Astrocyte of the spinal cord (primary cell): Measurements from ENCODE around the gene UNG.

Experiments
- DNase-seq: peaks from one replicate; pipeline ENCODE4 v3.0.0; 2011; ENCODE audit warnings: low read depth, low spot score
- H3K4me3 ChIP-seq: 2 replicates; pipeline ENCODE4 v1.5.1; 2011; ENCODE audit warnings: low read depth, mild to moderate bottlenecking, low read length, moderate library complexity
- in situ Hi-C: cut with HindIII; loops from 2 replicates; pipeline ENCODE4 v1.10.0; 2017; ENCODE audit warnings: low sequenced_read_pairs
- TF ChIP-seq, protein P1 (sequence below): IDR thresholded peaks from 2 replicates; pipeline ENCODE4 v1.5.1; 2012; ENCODE audit warnings: low read depth, mild to moderate bottlenecking, low read length, inconsistent platforms

Gene UNG

DNA sequence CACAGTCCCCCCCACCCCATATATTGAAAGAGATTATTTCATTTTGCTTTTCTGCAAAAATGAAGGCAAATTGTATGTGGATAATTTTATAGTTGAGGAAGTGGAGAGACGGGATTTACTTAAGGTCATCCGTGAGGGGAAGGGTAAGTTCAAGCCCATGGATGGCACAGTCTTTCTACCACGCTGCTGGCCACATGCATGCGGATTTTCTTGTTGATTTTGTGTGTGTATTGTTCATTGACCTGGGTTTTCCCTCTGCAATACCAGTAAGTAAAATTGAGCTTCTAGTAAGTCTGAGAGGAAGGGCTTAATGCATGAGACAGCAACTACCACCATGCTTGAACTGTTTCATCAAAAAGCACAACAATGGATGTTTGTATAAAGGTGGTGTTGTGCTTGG lies 54.1 kb downstream of the UNG start:
- in situ Hi-C loops = no loop called here
- TF ChIP-seq, protein P1, sequence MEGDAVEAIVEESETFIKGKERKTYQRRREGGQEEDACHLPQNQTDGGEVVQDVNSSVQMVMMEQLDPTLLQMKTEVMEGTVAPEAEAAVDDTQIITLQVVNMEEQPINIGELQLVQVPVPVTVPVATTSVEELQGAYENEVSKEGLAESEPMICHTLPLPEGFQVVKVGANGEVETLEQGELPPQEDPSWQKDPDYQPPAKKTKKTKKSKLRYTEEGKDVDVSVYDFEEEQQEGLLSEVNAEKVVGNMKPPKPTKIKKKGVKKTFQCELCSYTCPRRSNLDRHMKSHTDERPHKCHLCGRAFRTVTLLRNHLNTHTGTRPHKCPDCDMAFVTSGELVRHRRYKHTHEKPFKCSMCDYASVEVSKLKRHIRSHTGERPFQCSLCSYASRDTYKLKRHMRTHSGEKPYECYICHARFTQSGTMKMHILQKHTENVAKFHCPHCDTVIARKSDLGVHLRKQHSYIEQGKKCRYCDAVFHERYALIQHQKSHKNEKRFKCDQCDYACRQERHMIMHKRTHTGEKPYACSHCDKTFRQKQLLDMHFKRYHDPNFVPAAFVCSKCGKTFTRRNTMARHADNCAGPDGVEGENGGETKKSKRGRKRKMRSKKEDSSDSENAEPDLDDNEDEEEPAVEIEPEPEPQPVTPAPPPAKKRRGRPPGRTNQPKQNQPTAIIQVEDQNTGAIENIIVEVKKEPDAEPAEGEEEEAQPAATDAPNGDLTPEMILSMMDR = no peak
- no peak overlapping the region for H3K4me3 ChIP-seq
- no peak for DNase-seq

DNA sequence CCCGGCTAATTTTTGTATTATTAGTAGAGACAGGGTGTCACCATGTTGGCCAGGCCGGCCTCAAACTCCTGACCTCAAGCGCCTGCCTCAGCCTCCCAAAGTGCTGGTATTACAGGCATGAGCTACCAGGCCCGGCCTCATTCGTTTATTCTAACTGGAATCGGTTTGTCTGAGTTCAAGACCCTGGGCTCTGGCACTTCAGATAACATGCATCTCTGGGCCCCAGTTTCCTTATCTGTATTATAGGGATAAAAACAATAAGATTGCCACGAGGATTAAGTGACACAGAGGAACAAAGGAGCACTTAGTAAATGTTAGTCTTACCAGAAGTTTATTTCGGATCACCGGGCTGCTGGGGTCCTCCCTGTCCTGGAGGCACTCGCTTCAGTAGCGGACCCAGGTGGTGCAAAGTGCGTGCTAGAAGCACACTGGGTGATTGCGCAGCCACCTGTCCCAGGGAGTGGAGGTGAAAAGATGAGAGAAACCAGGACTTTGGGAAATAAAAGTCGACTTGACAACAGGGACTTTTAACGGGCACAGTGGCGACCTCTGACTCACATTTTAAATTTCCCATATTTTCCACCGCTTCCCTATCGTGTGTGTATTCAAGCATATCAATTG lies 56.5 kb downstream of the UNG start:
- no peak for DNase-seq
- TF ChIP-seq, protein P1 = no peak
- H3K4me3 ChIP-seq = peak overlapping the region; percentile 53
- in situ Hi-C loops = no loop called here

DNA sequence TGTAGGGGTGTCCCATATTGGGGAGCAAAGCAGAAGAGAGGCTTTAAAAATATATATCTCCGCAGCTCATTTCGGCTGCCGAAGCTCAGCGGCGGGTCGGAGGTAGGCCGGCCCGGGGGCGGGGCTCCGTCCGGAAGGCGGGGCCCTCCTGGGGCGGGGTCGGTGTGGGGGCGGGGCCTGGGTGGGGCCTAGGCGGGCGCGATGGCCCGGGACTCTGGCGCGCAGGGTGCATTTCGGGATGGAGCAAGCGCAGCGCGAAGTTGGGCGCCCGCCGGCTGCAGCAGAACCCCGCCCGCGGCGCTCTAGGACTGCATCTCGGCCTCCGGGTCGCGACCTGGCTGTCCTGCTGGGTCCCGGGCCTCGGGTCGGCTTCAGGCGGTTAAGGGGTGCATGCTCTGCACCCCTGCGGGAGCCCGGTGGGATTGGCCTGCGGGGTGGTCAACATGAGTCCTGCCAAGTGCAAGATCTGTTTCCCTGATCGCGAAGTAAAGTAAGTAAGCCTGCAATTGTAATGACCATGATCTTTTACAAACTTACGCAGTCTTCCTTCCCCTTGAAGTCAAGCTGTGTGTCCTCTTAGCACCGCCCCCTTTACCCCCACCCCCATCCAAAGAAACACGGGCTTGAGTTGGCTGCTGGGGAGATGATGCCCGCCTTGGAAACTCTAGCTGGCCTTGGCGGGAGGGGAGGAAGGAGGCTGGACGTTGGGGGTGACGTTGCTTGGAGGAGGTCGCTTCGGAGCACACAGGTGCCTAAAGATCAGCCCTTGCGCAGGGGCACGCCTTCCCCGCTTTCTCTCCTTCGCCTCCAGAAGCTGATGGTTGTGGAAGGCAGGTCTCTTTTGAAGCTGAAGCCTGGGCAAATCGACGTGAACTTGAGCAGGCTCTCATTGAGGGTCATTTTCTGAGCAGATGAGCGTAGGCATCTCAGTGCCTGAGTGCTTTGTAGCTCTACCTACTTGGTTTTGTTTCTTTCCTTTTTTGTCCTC lies 57.3 kb downstream of the UNG start:
- in situ Hi-C loops = no loop called here
- DNase-seq = peak; percentile 61
- TF ChIP-seq, protein P1 = no peak

DNA sequence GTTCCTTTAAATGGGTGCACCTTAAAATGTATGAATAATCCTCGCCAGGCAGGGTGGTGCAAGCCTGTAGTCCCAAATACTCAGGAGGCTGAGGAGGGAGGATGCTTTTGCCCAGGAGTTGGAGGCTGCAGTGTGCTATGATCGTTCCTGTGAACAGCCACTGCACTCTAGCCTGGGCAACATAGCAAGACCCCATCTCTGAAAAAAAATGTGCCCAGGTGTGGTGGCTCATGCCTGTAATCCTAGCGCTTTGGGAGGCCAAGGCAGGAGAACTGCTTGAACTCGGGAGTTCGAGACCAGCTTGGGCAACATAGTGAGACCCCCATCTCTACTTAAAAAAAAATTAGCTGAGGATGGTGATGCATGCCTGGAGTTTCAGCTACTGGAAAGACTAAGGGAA lies 58.6 kb downstream of the UNG start:
- TF ChIP-seq, protein P1 = no peak
- H3K4me3 ChIP-seq = no peak overlapping the region
- DNase-seq = no peak
- in situ Hi-C loops = no loop called here

More for the DNA sequence above, 57.3 kb downstream of the UNG start:
- peak overlapping the region; percentile 53 for H3K4me3 ChIP-seq

DNA sequence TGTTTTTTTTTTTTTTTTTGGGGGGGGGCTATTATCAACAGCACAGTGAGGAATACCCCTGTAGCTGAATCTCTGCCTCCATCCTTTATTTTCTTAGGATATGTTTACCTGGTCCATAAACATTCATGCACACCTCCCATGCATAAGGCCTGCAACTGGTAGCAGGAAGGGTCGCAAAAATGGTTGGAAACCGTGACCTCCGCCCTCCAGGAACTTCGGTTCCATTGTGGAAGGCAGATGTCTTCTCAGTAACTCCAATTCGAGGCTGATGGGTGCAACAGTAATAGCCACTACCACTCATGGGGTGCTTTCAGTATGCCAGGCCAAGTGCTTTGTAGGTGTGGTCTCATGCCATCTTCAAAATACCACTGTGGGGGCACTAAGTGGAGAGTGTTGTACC lies 59.2 kb downstream of the UNG start:
- TF ChIP-seq, protein P1 = no peak
- in situ Hi-C loops = no loop called here
- H3K4me3 ChIP-seq = no peak overlapping the region
- DNase-seq = no peak

DNA sequence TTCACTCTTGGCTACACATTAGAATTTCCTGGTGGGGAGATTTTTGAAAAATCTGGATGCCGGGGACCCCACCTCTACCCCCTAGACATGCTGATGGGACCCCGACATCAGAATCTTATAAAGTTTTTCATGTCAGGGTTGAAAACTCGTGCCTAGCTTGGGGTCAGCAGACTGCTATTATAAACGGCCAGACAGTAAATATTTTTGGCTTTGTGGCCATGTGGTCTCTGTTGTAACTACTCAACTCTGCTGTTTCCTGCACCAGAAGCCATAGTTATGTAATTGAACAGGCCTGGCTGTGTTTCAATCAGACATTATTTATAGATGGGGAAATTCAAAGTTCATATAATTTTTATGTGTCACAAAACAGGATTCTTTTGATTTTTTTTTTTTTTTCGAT lies 60.6 kb downstream of the UNG start:
- H3K4me3 ChIP-seq = no peak overlapping the region
- DNase-seq = no peak
- in situ Hi-C loops = no loop called here
- TF ChIP-seq, protein P1 = no peak
